OCI-LY7 (cell line): ENCODE results near the gene LRRFIP1.

Experiments used
- EZH2phosphoT487 ChIP-seq: fragments of 200-600 bp; sonication (generic); IDR thresholded peaks from 2 replicates; pipeline ENCODE4 v1.6.1; 2018; ENCODE audit warnings: low read depth, borderline replicate concordance, mild to moderate bottlenecking, mixed run types, antibody characterized with exemption, low read length, moderate library complexity, mixed read lengths
- TF ChIP-seq, protein P1 (sequence below): fragments of 200-600 bp; sonication (generic); conservative IDR thresholded peaks from 2 replicates; pipeline ENCODE4 v1.5.1; 2014; ENCODE audit warnings: mild to moderate bottlenecking, antibody characterized with exemption, low read length, moderate library complexity, mixed read lengths

DNA sequence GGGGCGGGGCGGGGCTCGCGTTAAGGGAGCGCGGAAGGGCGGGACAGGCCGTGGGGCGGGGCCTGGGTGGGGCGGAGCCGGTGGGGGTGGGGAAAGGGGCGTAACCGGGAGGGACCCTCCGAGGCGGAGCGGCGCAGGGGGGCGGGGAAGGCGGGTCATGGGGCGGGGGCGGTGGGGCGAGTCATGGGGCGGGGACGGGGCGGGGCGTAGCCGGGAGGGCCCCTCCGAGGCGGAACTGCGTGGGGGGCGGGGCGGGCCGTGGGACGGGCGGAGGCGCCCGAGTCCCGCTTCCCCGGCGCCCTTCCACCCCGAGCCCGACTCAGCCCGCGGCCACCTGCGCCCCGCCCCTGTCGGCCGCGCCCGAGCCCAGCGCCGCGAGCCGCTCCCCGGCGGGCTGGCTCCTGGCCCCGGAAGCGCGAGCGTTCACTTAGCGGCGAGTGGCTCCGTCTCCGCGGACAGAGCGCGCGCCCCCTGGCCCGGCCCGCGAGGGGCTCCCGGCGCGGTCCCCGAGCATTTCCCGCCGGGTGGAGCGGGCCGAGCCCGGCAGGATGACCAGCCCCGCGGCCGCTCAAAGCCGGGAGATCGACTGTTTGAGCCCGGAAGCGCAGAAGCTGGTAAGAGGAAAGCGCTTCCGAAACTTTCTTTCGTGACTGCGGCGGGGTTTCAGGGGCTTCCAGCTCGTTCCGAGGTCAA lies 64.7 kb downstream of the LRRFIP1 start:
- TF ChIP-seq, protein P1, sequence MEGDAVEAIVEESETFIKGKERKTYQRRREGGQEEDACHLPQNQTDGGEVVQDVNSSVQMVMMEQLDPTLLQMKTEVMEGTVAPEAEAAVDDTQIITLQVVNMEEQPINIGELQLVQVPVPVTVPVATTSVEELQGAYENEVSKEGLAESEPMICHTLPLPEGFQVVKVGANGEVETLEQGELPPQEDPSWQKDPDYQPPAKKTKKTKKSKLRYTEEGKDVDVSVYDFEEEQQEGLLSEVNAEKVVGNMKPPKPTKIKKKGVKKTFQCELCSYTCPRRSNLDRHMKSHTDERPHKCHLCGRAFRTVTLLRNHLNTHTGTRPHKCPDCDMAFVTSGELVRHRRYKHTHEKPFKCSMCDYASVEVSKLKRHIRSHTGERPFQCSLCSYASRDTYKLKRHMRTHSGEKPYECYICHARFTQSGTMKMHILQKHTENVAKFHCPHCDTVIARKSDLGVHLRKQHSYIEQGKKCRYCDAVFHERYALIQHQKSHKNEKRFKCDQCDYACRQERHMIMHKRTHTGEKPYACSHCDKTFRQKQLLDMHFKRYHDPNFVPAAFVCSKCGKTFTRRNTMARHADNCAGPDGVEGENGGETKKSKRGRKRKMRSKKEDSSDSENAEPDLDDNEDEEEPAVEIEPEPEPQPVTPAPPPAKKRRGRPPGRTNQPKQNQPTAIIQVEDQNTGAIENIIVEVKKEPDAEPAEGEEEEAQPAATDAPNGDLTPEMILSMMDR, result no peak
- TF ChIP-seq EZH2phosphoT487, result no peak
